Measurements from ENCODE around the gene KSR2.

KSR2 gene

GRCh38 chr12:117439531-117440001 lies 529.2 kb downstream of the KSR2 start:
- no peak for DNase-seq

- no peak for DNase-seq
Measured at GRCh38 chr12:117438809-117439208, 530.0 kb downstream of the KSR2 start.

- DNase-seq, result no peak
Measured at GRCh38 chr12:117437516-117438255, 531.1 kb downstream of the KSR2 start.

- DNase-seq, result no peak
Measured at GRCh38 chr12:117433878-117434277, 534.9 kb downstream of the KSR2 start.

- no peak for DNase-seq
Measured at GRCh38 chr12:117430246-117430645, 538.5 kb downstream of the KSR2 start.

GRCh38 chr12:117427211-117427610 lies 541.6 kb downstream of the KSR2 start:
- no peak for DNase-seq

- no peak for DNase-seq
Measured at GRCh38 chr12:117421987-117422386, 546.8 kb downstream of the KSR2 start.

GRCh38 chr12:117421068-117421752 lies 547.6 kb downstream of the KSR2 start:
- DNase-seq, result no peak

GRCh38 chr12:117417004-117417403 lies 551.8 kb downstream of the KSR2 start:
- no peak for DNase-seq

GRCh38 chr12:117412465-117413188 lies 556.2 kb downstream of the KSR2 start:
- no peak for DNase-seq

- DNase-seq, result no peak
Measured at GRCh38 chr12:117409286-117409685, 559.5 kb downstream of the KSR2 start.

GRCh38 chr12:117408161-117408791 lies 560.5 kb downstream of the KSR2 start:
- no peak for DNase-seq

- no peak for DNase-seq
Measured at GRCh38 chr12:117404940-117405339, 563.9 kb downstream of the KSR2 start.

- DNase-seq, result no peak
Measured at GRCh38 chr12:117404203-117404853, 564.5 kb downstream of the KSR2 start.

- no peak for DNase-seq
Measured at GRCh38 chr12:117403586-117404139, 565.1 kb downstream of the KSR2 start.

All from effector CD4-positive, alpha-beta T cell (primary cell).